ENCODE results near the gene HDAC7. TPM values are rescaled to one million over a fixed set of nuclear protein-coding genes. Genes with fewer than 3 reads are reported as not detected.
A peak's percentile ranks its signal among the peaks of the same experiment; 100 is the strongest.
"Not testable (repeated sequence)": the region's sequence is repeated elsewhere in the genome, so short reads cannot be mapped to it uniquely, and the experiment has no call there.

HDAC7 gene
- polyA plus RNA-seq, 1 experiment: 67.0 TPM

DNA sequence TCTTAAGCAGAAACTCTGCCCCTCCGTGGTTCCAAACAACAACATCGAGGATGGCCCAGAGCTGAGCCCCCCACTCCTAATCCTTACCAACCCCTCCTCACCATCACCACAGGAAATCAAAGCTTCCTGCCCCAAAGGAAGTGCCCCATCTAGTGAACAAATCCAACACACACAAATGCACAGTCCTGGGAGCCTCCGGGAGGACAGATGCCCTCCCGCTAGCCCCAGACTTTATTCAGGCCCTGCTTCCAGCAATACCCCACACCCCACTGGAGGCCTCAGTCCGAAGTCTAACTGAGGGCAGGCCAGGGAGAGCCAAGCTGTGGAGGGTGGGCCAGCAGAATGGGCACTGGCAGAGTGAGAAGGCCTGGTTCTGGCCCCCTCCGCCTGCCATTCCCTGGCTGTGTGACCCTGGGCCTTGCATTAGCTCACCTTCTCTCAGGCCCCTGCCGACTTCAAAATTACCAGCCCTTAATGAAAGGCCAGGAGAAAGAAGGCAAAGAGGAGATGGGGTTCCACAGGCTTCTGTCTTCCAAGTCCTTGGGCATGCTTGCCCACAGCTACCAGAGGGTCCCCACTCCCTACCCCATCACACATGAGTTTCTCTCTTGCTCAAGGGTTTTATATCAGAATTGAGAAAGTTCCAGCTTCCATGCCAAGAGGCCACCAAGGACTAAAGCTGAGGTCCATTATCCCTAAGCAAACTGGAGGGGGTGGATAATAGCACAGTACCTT, 2.3 kb downstream of the HDAC7 start:
- TF ChIP-seq, protein P1, sequence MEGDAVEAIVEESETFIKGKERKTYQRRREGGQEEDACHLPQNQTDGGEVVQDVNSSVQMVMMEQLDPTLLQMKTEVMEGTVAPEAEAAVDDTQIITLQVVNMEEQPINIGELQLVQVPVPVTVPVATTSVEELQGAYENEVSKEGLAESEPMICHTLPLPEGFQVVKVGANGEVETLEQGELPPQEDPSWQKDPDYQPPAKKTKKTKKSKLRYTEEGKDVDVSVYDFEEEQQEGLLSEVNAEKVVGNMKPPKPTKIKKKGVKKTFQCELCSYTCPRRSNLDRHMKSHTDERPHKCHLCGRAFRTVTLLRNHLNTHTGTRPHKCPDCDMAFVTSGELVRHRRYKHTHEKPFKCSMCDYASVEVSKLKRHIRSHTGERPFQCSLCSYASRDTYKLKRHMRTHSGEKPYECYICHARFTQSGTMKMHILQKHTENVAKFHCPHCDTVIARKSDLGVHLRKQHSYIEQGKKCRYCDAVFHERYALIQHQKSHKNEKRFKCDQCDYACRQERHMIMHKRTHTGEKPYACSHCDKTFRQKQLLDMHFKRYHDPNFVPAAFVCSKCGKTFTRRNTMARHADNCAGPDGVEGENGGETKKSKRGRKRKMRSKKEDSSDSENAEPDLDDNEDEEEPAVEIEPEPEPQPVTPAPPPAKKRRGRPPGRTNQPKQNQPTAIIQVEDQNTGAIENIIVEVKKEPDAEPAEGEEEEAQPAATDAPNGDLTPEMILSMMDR (IDR thresholded peaks at IDR 0.05; ENCODE audit: insufficient read depth, low read depth, low read length): peak; percentile 50

DNA sequence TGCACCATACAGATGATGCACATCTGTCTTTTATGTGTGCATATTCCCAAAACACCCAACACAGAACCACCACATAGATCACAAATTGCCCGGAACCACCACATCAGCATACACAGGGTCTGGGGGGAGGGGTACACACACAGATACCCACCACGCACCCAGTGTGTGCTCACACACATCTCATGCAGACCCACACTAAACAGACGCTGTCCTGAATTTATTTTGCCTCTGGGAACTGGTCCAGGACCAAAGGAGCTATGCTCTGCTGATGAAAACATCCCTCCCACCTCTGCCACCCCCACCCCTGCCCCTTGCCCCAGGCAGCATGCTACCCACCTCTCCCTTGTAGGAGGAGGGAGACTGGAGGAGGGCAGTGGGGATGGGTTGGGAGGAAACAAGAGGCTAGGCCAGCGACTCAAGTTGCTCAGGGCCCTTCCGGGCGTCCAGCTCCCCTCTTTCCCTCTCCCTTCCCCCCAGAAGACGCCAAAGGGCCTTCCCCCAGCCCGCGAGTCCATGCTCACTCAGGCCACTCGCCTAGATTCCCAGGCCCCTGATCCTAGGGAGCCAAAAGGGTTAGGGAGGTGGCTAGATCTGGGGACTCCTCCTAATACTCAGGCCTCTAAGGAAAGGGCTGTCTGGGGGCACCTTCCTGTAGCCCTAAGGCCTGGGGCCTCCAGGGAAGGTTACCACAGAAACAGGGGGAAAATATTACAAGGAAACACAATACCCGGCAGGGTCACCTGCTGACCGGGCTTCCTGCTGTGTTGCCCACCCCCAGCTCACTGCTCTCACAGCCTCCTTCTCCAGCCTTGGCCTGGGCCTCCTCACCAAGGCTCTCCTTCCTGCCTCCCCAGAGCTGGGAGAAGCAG, 3.1 kb downstream of the HDAC7 start:
- ChIA-PET CTCF (interaction anchor here (0.7 to 4.6 kb wide), 15 partner anchors 9 to 132 kb away, joined by 3 to 41 read pairs (median 5); partner anchors contain the start of gene SLC48A1), POLR2A (no interaction called here)
- TF ChIP-seq, protein P1 (IDR thresholded peaks at IDR 0.05; ENCODE audit: insufficient read depth, low read depth, low read length): no peak
- DNase-seq (ENCODE audit: low read depth): no peak
- peaks cover 11% of the 10 kb centered on the region for H3K36me3 ChIP-seq (ENCODE audit: control insufficient read depth, insufficient read depth, low read length)
- peak overlapping the region; percentile 68 for H3K4me3 ChIP-seq (ENCODE audit: low read depth, low read length)
- H3K27me3 ChIP-seq (ENCODE audit: control insufficient read depth, insufficient read depth, low read length): no peaks in the 10 kb centered on the region

More for the DNA sequence above, 2.3 kb downstream of the HDAC7 start:
- H3K36me3 ChIP-seq (ENCODE audit: control insufficient read depth, insufficient read depth, low read length): peaks cover 11% of the 10 kb centered on the region
- peak overlapping the region; percentile 68 for H3K4me3 ChIP-seq (ENCODE audit: low read depth, low read length)
- ChIA-PET POLR2A (no interaction called here), CTCF (interaction anchor here (0.7 to 4.6 kb wide), 21 partner anchors 9 to 997 kb away, joined by 3 to 41 read pairs (median 5); partner anchors contain the start of genes SLC48A1 and VDR)
- no peaks in the 10 kb centered on the region for H3K27me3 ChIP-seq (ENCODE audit: control insufficient read depth, insufficient read depth, low read length)
- DNase-seq (ENCODE audit: low read depth): no peak

DNA sequence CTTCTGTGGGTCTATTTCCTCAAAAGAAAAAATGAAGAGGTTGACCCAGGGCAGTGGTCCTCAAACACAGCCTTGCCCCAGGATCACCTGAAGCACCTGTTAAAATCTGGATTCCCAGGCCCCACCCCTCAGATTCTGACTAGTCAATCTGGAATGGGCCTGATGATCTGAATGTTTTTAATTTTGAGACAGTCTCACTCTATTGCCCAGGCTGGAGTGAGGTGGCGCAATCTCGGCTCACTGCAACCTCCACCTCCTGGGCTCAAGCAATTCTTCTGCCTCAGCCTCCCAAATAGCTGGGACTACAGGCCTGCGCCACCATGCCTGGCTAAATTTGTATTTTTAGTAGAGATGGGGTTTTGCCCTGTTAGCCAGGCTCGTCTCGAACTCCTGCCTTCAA, 4.3 kb downstream of the HDAC7 start:
- H3K27me3 ChIP-seq (ENCODE audit: control insufficient read depth, insufficient read depth, low read length); H3K4me3 ChIP-seq (ENCODE audit: low read depth, low read length); DNase-seq (ENCODE audit: low read depth); POLR2A ChIA-PET: not testable (repeated sequence)
- CTCF ChIA-PET: interaction anchor here (4.6 kb wide), 1 partner anchor 22 kb away, joined by 41 read pairs; no protein-coding TSS in a partner anchor
- peaks cover 11% of the 10 kb centered on the region for H3K36me3 ChIP-seq (ENCODE audit: control insufficient read depth, insufficient read depth, low read length)

DNA sequence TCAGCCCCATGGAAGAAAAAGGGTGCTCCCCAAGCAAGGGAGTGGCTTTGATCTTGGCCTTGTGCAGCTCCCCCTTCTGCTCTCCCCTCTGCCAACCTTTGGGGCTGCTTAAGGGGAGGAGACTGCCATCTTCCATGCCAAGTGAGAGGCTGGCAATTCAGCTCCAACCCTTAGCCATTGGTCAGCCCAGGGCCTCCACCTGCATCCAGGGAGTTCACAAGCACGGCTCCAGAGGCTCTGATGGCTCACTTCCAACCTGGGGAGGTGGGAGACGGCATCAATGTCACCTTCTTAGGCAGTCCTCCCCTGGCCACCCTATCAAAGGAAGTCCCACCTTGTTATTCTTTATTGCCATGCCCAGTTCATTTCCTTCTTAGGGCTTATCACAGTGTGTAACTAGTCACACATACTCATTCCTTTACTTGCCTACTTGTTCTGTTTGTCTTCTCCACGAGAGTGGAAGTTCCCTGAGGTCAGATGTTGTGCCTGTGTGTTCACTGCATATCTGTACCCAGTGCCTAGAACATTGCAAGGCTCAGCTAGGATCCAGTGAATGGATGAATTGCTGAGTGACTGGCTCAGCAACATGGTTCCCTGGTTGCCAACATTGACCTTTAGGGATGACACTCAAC, 5.0 kb downstream of the HDAC7 start:
- Histone ChIP-seq H3K27me3 (ENCODE audit: control insufficient read depth, insufficient read depth, low read length) (no peaks in the 10 kb centered on the region), H3K36me3 (ENCODE audit: control insufficient read depth, insufficient read depth, low read length) (peaks cover 11% of the 10 kb centered on the region), H3K4me3 (ENCODE audit: low read depth, low read length) (no peak overlapping the region)
- TF ChIP-seq, protein P1 (IDR thresholded peaks at IDR 0.05; ENCODE audit: insufficient read depth, low read depth, low read length): no peak
- CTCF ChIA-PET: interaction anchor here (2.1 to 3.3 kb wide), 3 partner anchors 14 to 97 kb away, joined by 7 to 26 read pairs (median 12); no protein-coding TSS in a partner anchor
- POLR2A ChIA-PET: interaction anchor here (0.6 kb wide), 1 partner anchor 104 kb away, joined by 3 read pairs; no protein-coding TSS in a partner anchor
- no peak for DNase-seq (ENCODE audit: low read depth)

DNA sequence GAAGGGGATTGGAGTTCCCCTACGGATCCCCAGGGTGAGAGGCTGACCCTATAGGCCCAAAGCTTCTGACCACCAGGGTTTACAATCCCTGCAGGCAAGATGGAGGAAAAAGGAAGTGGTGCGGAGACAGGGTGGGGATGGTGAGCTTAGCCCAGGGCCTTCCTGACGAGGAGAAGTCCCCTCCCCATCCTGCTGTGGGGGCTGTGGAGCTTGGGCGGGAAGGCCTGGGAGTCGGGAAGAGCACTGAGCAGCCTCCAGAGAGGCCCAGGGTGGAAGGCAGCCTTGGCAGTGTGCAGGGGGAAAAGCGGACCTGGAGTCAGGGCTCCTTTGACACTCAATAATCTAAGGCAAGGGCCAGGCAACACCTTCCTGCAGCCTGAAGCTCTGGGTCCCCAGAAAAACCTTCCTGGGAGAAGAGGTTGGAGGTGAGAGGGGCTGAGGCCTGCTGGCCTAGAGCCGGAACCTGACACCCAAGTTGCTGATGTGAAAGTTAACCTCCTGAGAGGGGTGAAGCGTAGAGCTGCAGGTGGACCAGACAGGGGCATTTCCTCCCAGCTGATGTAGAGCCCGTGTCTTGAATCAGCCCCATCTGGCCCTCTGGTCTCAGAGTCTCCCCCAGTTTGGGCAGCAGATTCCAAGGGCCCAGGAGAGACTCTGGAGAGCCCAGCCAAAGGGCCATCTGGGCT, 6.0 kb downstream of the HDAC7 start:
- peak overlapping the region; percentile 18 for H3K4me3 ChIP-seq (ENCODE audit: low read depth, low read length)
- no peaks in the 10 kb centered on the region for H3K27me3 ChIP-seq (ENCODE audit: control insufficient read depth, insufficient read depth, low read length)
- DNase-seq (ENCODE audit: low read depth): no peak
- ChIA-PET POLR2A (interaction anchor here (0.6 kb wide), 2 partner anchors 85 to 108 kb away, joined by 3 to 6 read pairs; no protein-coding TSS in a partner anchor), CTCF (interaction anchor here (0.7 to 3.3 kb wide), 8 partner anchors 12 to 96 kb away, joined by 4 to 26 read pairs (median 6); no protein-coding TSS in a partner anchor)
- peaks cover 11% of the 10 kb centered on the region for H3K36me3 ChIP-seq (ENCODE audit: control insufficient read depth, insufficient read depth, low read length)
- TF ChIP-seq, protein P1 (IDR thresholded peaks at IDR 0.05; ENCODE audit: insufficient read depth, low read depth, low read length): no peak
